HG03457 (cell line): ENCODE data around the gene PIF1.

Experiments used
- ATAC-seq: cut with Tn5 transposase; IDR thresholded peaks from one replicate; pipeline ENCODE4 v1.9.1; 2021; ENCODE audit warnings: moderate number of reproducible peaks; ENCODE audit not compliant: unreplicated experiment

The PIF1 gene

DNA sequence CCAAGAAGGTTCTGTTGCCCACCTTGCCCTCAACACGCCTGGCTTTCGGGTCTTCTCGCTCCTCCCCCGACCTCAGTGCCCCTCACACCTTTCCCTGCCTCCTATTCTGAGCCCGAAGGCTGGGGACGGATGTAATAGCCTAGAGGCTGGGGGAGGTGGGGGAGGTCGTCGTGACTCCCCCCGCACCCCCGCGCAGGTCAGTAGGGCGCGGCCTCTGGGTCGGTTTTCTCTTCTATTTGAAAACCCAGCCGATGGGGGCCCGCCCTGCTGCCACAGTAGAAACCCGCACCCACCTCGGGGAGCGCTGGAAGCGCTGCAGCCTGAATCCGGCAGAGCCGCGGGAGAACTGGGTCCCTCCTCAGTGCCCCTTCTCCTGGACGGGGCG is 49.1 kb downstream of the PIF1 start:
- no peak for ATAC-seq

DNA sequence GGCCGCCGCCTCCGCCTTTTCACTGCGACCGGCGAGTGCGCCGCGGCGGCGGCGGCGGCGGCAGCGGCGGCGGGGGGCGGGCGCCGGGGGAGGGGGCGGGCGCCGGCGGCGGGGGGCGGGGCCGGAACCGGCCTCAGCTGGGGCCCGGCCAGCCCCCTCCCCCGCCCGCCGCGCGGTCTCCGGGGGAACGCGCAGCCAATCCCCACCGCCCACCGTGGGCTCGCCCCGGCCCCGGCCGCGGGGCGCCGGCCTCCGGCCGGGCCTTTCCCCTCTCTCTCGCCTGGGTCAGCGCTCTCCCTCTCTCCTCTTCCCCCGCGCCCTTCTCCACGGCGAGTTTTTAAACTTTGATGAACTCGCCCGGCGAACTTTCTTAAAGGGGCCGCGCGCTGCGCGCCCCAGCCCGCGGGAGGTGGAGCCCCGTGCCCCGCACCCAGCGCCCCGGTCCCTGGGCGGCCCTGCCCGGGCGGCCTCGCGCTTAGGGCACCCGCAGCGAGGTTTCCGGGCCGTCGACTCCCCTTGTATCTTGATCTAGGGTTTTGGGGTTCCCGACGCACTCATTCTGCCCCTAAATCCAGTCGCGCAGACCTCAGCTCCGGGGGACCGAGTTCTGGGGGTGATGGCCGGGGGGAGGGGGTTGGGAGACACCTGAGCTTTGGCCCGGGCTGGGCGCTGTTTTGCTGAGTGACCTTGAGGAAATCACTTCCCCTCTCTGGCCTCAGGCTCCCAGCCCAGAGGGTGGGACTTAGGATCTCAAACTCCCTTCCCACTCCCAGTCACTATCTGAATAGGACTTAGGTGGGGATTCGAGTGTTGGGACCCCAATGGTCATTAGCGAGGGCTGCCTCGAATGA is 49.7 kb downstream of the PIF1 start, which contains the start of gene RBPMS2:
RBPMS2 (minus strand) TSS at position 39 of the 851 bp plus-strand sequence. CDS start 270 bp downstream, outside the sequence.
- ATAC-seq = no peak

DNA sequence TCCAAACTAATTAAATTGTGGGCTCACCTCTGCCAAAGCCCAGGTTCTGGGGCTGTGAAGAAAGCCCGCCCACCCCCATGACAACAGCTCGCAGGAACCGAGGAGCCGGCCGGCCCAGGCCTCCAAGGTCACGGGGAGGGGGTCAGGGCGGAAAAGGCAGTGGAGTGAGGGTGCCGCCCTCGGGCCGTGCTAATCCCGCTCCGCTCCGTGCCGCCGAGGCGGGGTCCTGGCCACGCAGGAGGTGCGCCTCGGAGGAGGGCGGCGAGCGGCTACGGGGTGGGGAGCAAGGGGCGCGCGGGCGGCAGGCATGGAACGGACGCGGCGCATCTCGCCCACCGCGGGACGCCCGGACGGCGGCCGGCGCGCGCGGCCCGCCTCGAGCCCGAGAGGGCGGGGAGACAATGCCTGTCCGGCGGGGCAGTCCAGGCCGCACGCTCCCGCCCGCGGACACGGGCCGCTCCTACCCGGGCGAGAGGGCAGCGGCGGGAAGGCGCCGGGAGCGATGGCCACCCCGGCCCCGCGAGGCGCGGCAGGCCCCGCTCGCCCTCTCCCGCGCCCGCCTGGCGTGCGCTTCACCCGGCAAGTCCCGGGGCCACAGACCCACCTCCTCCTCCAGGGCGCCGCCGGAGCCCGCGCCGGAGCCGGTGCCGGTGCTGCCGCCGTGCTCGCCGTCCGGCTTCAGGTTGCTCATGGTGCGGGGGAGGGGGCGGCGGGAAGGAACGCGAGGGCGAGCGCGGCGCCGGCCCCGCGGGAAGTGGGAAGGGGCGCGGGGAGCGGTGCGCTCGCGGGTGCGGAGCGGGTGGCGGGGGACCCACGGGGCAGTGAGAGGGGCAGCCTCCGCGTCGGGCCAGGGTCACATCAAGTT is 50.6 kb downstream of the PIF1 start:
- ATAC-seq = no peak

GRCh38 chr15:64774037-64774628 is 51.3 kb downstream of the PIF1 start:
- ATAC-seq = no peak

- no peak for ATAC-seq
Observed at GRCh38 chr15:64773606-64774005, 51.8 kb downstream of the PIF1 start.

- no peak for ATAC-seq
Observed at GRCh38 chr15:64772964-64773363, 52.5 kb downstream of the PIF1 start.

DNA sequence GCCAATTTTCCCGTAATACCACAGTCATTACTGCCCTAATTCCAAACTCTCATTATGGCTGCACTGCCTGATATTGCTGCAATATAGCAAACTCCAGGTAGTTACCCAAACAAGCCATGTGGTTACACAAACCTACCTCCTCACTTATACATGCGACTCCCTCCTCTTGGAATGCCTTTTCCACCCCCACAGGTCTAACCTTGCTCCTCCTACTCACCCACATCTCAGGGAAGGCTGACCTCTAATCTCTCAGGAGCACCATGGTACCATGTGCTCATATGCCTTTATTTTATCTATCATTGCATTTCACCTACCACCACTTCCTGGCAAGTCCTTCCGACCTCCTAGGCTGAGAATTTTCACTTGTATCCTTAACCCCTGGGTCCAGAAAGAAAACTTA is 53.0 kb downstream of the PIF1 start:
- ATAC-seq = no peak

DNA sequence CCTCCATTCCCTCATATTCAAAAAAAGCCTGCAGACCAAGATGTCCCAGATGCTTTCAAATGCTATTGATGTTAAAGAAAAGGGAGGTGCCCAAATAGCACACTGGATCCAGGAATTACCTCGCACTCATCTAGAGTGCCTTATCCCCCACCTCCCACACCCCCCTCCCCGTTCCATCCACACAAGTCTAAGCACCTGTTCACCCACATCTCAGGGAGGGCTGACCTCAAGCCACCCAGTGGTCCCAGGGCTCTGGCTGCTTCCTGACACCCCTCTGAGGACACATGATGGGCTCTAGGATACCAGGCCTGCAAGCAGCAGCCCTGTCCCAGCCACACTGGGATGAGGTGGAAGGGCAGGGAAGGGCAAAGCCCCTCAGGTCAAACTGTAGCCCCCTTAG is 54.8 kb downstream of the PIF1 start:
- no peak for ATAC-seq

DNA sequence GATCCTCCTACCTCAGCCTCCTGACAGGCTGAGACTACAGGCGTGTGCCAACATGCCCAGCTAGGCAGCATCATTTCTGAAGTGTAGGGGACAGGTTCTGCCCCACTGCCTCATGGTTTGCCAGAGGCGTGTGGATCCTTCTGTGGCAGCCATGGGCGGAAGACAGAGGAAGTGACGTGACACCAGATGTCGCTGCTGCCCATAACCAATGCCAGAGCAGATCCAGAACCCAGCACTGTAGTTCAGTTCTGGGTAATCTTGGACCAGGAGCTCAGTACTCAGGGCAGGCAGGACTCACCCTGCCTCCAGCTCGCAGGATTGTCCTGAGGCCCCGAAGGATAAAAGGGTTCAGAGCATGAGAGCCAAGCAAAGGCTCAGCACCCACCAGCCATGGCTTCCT is 58.2 kb downstream of the PIF1 start:
- no peak for ATAC-seq

DNA sequence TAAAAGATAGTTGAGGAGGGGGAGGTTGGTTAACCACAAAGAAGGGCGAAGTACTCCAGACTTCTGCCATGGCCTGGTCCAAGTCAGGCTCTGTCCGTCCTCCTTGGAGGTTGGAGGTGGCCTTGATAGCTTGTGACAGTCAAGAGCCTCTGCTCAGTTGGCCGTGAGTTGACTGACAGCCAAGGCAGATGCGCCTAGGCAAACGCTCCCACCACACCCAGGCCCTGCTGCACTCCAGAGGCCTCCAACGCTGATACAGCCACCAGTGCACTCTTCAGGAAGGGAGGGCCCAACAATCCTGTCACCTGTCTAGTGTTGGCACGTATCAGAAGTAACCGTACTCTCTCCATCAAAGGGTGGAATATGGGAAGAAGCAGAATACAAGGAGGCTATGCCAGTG is 59.4 kb downstream of the PIF1 start:
- ATAC-seq = no peak
